ENCODE data around the gene SELENOV. TPM values are rescaled to one million over a fixed set of nuclear protein-coding genes. Genes with fewer than 3 reads are reported as not detected.
A peak's percentile ranks its signal among the peaks of the same experiment; 100 is the strongest.

The SELENOV gene
- total and polyA plus RNA-seq, 9 of the 15 experiments (the other 6 are each of a cell fraction or from before 2014, with no cell fraction given): 0.04 to 0.09 (median 0.06) TPM; not detected in 4

- no peak for TF ChIP-seq ZBTB34 (CRISPR knock-in tag; IDR thresholded peaks at IDR 0.05)
- TF ChIP-seq RBM17 (IDR thresholded peaks at IDR 0.05; ENCODE audit: borderline replicate concordance, low read depth, low read length): no peak
- no peak for TF ChIP-seq DNMT1 (IDR thresholded peaks at IDR 0.05)
- TF ChIP-seq ARID3A (IDR thresholded peaks at IDR 0.05; ENCODE audit: borderline replicate concordance, low read depth, low read length): no peak
- TF ChIP-seq CBX8 (IDR thresholded peaks at IDR 0.05; ENCODE audit: borderline replicate concordance, extremely low read depth, low read depth, low read length, poor library complexity, severe bottlenecking): no peak
- TF ChIP-seq ZBTB17 (CRISPR knock-in tag; IDR thresholded peaks at IDR 0.05): no peak
- TF ChIP-seq, protein P1, sequence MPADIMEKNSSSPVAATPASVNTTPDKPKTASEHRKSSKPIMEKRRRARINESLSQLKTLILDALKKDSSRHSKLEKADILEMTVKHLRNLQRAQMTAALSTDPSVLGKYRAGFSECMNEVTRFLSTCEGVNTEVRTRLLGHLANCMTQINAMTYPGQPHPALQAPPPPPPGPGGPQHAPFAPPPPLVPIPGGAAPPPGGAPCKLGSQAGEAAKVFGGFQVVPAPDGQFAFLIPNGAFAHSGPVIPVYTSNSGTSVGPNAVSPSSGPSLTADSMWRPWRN (IDR thresholded peaks at IDR 0.05; ENCODE audit: low read depth): no peak
- TF ChIP-seq KLF16 (IDR thresholded peaks at IDR 0.05): no peak
- TF ChIP-seq TAF7 (tag; IDR thresholded peaks at IDR 0.05): no peak
- TF ChIP-seq DACH1 (IDR thresholded peaks at IDR 0.05; ENCODE audit: partially characterized antibody): peak; percentile 79
- TF ChIP-seq ZNF511 (CRISPR knock-in tag; IDR thresholded peaks at IDR 0.05): no peak
- TF ChIP-seq MYBL2 (IDR thresholded peaks at IDR 0.05; ENCODE audit: low read depth): no peak
- no peak for TF ChIP-seq MYBL2 (CRISPR knock-in tag; IDR thresholded peaks at IDR 0.05; ENCODE audit: borderline replicate concordance)
- no peak for TF ChIP-seq CUX1 (CRISPR knock-in tag; IDR thresholded peaks at IDR 0.05)
- TF ChIP-seq ZKSCAN8 (CRISPR knock-in tag; IDR thresholded peaks at IDR 0.05): no peak
- TF ChIP-seq WHSC1 (IDR thresholded peaks at IDR 0.05; ENCODE audit: low read length): no peak
Observed at GRCh38 chr19:39497996-39498797, 16.7 kb upstream of the SELENOV start (continued).

Data from K562 (cell line).